ENCODE results near the gene CD27.
"Not testable (repeated sequence)": the region's sequence is repeated elsewhere in the genome, so short reads cannot be mapped to it uniquely, and the experiment has no call there.

CD27 gene

GRCh38 chr12:6444704-6445688, at the start of gene CD27:
Gene CD27 (plus strand): TSS chr12:6444955. CDS start chr12:6445096, 141 bp downstream.
- DNase-seq: no peak

- no peak for DNase-seq
Measured at GRCh38 chr12:6396031-6396430, 48.7 kb upstream of the CD27 start.

GRCh38 chr12:6399884-6400644, 44.7 kb upstream of the CD27 start:
- no peak for DNase-seq

DNA sequence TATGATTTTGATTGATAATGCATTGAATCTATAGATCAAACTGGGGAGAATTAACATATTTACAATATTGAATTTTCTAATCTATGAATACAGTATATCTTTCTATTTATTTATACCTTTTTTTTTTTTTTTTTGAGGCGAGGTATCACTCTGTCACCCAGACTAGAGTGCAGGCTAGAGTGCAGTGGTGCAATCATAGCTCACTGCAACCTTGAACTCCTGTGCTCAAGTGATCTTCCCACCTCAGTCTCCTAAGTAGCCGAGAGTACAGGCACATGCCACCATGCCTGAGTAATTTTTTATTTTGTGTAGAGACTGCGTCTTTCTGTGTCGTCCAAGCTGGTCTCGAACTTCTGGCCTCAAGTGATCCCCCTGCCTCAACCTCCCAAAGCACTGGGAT, 40.4 kb upstream of the CD27 start:
- no peak for DNase-seq

- no peak for DNase-seq
Measured at GRCh38 chr12:6405963-6406362, 38.8 kb upstream of the CD27 start.

- DNase-seq: no peak
Measured at GRCh38 chr12:6407236-6407954, 37.4 kb upstream of the CD27 start.

DNA sequence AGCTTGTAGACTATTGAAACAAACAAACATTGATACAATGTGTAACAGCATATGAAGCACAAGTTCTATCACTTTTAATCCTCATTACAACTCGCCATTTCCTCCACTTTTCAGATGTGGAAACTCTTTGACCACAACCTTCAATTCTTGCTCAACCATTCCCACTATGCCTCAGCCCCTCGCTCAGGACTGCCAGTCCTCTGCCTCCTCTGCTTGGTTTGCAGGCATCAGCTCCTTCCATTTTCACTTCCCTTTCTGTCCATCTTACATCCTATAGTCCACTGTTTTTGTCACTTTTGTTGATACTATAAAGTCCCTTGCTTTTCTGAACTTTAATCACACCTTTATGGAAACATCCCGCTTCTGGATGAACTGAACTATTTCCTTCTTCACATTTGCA, 28.2 kb upstream of the CD27 start:
- peak; percentile 3 for DNase-seq

GRCh38 chr12:6418796-6419195, 26.0 kb upstream of the CD27 start:
- DNase-seq: no peak

GRCh38 chr12:6420364-6420763, 24.4 kb upstream of the CD27 start:
- no peak for DNase-seq

DNA sequence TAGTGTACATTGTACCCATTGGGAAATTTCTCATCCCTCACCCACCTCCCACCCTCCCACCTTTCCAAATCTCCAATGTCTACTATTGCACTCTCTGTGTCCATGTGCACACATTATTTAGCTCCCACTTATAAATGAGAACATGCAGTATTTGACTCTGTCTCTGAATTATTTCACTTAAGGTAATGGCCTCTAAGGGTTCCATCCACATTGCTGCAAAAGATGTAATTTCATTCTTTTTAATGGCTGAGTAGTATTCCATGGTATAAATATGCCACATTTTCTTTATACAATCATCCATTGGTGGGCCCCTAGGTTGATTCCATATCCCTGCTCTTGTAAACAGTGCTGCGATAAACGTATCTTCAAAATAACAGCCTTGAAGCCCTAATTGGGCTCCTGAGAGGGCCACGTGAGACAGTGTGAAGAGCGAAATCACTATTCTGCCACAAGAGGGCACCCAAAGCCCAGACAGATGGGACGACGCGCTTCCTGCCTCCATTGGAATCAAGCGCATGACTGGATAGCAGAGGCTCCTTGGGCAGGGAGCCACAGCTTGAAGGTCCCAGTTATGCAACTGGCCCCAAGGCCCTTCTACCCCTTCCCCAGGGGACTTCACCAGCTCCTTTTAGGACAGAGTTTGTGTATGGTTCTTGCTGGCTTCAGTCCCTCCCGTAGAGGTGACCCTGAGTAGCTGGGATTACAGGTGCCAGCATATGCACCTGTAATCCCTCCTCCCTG, 21.3 kb upstream of the CD27 start:
- DNase-seq: peak; percentile 90

DNA sequence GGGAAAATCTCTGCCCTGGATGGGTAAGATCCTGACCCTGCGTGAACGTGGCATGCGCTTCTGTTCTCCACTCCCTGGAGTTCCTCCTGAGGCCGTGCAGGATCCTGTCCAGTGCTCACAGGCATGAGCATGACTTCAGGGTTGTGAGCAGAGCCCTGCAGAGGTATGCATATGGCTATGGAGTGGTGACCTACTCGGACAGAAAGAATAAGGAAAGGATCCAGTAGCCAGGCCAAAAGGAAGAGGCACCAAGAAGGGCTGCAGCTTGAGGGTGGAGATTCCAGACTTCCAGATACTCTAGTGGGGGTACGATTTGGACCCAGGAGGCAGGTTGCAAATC, 20.8 kb upstream of the CD27 start:
- DNase-seq: peak; percentile 17

GRCh38 chr12:6424866-6425265, 19.9 kb upstream of the CD27 start:
- DNase-seq: no peak

- DNase-seq: peak; percentile 8
Measured at GRCh38 chr12:6425590-6426531, 18.9 kb upstream of the CD27 start.

DNA sequence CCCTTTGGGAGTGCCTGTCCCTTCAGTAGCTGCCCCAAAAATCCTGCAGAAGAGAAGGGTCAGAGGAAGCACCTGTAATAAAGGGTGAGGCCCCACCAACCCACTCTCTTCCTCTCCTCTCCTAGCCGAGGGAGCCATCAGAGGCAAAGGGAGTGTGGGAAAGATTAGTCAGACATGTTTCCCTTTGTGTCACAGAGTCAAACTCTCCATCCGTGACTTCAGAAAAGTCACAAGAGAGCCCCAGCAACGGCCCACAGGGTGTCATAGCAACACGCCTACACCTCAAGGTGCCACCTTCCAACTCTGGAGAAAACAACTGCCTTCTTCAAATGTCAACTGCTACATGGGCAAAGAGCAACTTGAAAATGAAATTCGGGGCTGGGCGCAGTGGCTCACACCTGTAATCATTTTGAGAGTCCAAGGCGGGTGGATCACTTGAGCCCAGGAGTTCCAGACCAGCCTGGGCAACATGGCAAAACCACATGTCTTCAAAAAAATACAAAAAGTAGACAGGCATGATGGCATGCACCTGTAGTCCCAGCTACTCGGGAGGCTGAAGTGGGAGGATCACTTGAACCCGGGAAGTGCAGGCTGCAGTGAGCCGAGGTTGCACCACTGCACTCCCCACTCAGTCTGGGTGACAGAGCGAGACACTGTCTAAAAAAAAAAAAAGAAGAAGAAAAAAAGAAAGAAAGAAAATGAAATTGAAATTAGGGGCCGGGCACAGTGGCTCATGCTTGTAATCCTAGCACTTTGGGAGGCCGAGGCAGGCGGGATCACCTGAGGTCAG, 17.7 kb upstream of the CD27 start:
- DNase-seq: no peak

DNA sequence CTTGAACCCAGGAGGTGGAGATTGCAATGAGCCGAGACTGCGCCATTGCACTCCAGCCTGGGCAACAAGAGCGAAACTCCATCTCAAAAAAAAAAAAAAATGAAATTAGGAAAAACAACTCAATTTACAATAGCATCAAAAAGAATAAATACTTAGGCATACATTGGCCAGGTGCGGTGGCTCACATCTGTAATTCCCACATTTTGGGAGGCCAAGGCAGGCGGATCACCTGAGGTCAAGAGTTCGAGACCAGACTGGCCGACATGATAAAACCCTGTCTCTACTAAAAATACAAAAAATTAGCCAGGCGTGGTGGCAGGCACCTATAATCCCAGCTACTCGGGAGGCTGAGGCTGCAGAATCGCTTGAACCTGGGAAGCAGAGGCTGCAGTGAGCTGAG, 17.0 kb upstream of the CD27 start:
- DNase-seq: not testable (repeated sequence)

- DNase-seq: no peak
Measured at GRCh38 chr12:6428326-6428725, 16.4 kb upstream of the CD27 start.

- DNase-seq: peak; percentile 20
Measured at GRCh38 chr12:6430124-6430989, 14.4 kb upstream of the CD27 start.

DNA sequence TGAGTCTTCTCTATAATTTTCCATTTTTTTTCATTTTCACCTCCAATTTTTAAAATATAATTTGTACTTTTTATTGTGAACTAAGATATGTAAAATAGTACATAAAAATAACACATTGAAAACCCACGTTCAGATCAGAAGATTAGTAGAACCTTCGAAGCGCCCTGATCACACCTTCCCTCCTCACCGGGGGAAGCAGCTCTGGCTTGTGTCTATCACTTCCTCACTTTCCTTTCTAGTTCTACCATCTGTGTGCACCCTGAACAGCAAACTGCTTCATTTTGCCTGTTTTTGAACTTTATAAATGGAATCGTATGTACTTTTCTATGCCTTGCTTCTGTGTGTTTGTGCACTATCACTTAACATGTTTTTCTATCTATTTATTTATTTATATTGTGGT, 11.8 kb upstream of the CD27 start:
- DNase-seq: no peak
